Neural cell (in vitro differentiated cells): ENCODE data around the gene KITLG. TPM values are rescaled to one million over a fixed set of nuclear protein-coding genes. Genes with fewer than 3 reads are reported as not detected.

ENCODE experiments used
- H2AFZ ChIP-seq: fragments of 200-600, 300-800 bp; sonication (generic), shearing (Covaris generic); 2 replicates; pipeline ENCODE4 v1.6.0; 2014; ENCODE audit warnings: low read depth, mild to moderate bottlenecking, antibody characterized with exemption, low read length, moderate library complexity
- H3F3A ChIP-seq: fragments of 200-600 bp; shearing (Covaris generic); 2 replicates; pipeline ENCODE4 v1.6.1; 2016; ENCODE audit warnings: mild to moderate bottlenecking, moderate library complexity, mixed read lengths, antibody characterized with exemption, low read length; ENCODE audit not compliant: insufficient read depth, poor library complexity, severe bottlenecking
- H3K27ac ChIP-seq: fragments of 200-600, 300-800 bp; sonication (generic), shearing (Covaris generic); 2 replicates; pipeline ENCODE4 v1.5.1; 2014; ENCODE audit warnings: mild to moderate bottlenecking, low read length, moderate library complexity
- H3K27me3 ChIP-seq: fragments of 300-800, 200-600 bp; sonication (generic), shearing (Covaris generic); 2 replicates; pipeline ENCODE4 v1.6.0; 2014; ENCODE audit warnings: mild to moderate bottlenecking, low read depth, low read length, moderate library complexity; ENCODE audit not compliant: insufficient read depth
- H3K36me3 ChIP-seq: fragments of 300-800, 200-600 bp; sonication (generic), shearing (Covaris generic); 2 replicates; pipeline ENCODE4 v1.5.1; 2014; ENCODE audit warnings: mild to moderate bottlenecking, antibody characterized with exemption, low read length, moderate library complexity; ENCODE audit not compliant: insufficient read depth
- H3K4me2 ChIP-seq: fragments of 300-800, 200-600 bp; sonication (generic), shearing (Covaris generic); 2 replicates; pipeline ENCODE4 v1.6.0; 2014; ENCODE audit warnings: mild to moderate bottlenecking, low read length
- H3K4me3 ChIP-seq: fragments of 300-800, 200-600 bp; sonication (generic), shearing (Covaris generic); 2 replicates; pipeline ENCODE4 v1.5.1; 2014; ENCODE audit warnings: mild to moderate bottlenecking, low read length, moderate library complexity
- H3K79me2 ChIP-seq: fragments of 200-600 bp; shearing (Covaris generic); replicated peaks from 2 replicates; pipeline ENCODE4 v1.6.0; 2014; ENCODE audit warnings: mild to moderate bottlenecking, low read length, moderate library complexity; ENCODE audit not compliant: insufficient read depth
- H3K9ac ChIP-seq: fragments of 300-800, 200-600 bp; sonication (generic), shearing (Covaris generic); 2 replicates; pipeline ENCODE4 v1.6.1; 2016; ENCODE audit warnings: mild to moderate bottlenecking, low read length, mixed read lengths
- H3K9me2 ChIP-seq: fragments of 200-600 bp; shearing (Covaris generic); 2 replicates; pipeline ENCODE4 v1.6.1; 2016; ENCODE audit warnings: mild to moderate bottlenecking, low read length, mixed read lengths; ENCODE audit not compliant: insufficient read depth
- H3K9me3 ChIP-seq: fragments of 200-600, 300-800 bp; sonication (generic), shearing (Covaris generic); 2 replicates; pipeline ENCODE4 v1.6.1; 2016; ENCODE audit warnings: mild to moderate bottlenecking, mixed run types, low read length, moderate library complexity, mixed read lengths
- H4K20me1 ChIP-seq: fragments of 200-600 bp; shearing (Covaris generic); 2 replicates; pipeline ENCODE4 v1.6.1; 2016; ENCODE audit warnings: mild to moderate bottlenecking, mixed run types; ENCODE audit not compliant: insufficient read depth
- CTCF ChIP-seq: fragments of 450-650 bp; IDR thresholded peaks from 2 replicates; pipeline ENCODE4 v1.5.1; 2014; ENCODE audit warnings: antibody characterized with exemption, mild to moderate bottlenecking, moderate library complexity; ENCODE audit not compliant: poor library complexity, severe bottlenecking
- EP300 ChIP-seq: fragments of 450-650 bp; conservative IDR thresholded peaks from 2 replicates; pipeline ENCODE4 v1.6.1; 2014; ENCODE audit warnings: antibody characterized with exemption, mild to moderate bottlenecking, moderate library complexity; ENCODE audit not compliant: poor library complexity, severe bottlenecking
- EZH2 ChIP-seq: fragments of 200-600, 300-800 bp; shearing (Covaris generic), sonication (generic); IDR thresholded peaks from 2 replicates; pipeline ENCODE4 v1.6.1; 2014; ENCODE audit warnings: antibody characterized with exemption, low read length, borderline replicate concordance, mild to moderate bottlenecking; ENCODE audit not compliant: insufficient read depth, poor library complexity, severe bottlenecking
- MXI1 ChIP-seq: fragments of 450-650 bp; conservative IDR thresholded peaks from 2 replicates; pipeline ENCODE4 v1.6.1; 2014; ENCODE audit warnings: antibody characterized with exemption, mild to moderate bottlenecking; ENCODE audit not compliant: poor library complexity, severe bottlenecking
- POLR2AphosphoS5 ChIP-seq: IDR thresholded peaks from 2 replicates; pipeline ENCODE4 v1.6.1; 2012
- RAD21 ChIP-seq: fragments of 450-650 bp; conservative IDR thresholded peaks from 2 replicates; pipeline ENCODE4 v1.6.1; 2014; ENCODE audit warnings: antibody characterized with exemption, mild to moderate bottlenecking, moderate library complexity
- REST ChIP-seq: IDR thresholded peaks from 2 replicates; pipeline ENCODE4 v1.6.1; 2012; ENCODE audit warnings: borderline replicate concordance
- SMC3 ChIP-seq: fragments of 450-650 bp; conservative IDR thresholded peaks from 2 replicates; pipeline ENCODE4 v1.6.1; 2014; ENCODE audit warnings: antibody characterized with exemption, mild to moderate bottlenecking, moderate library complexity; ENCODE audit not compliant: poor library complexity
- TAF1 ChIP-seq: IDR thresholded peaks from 2 replicates; pipeline ENCODE4 v1.6.1; 2012; ENCODE audit warnings: low read depth
- polyA plus RNA-seq: library from polyadenylated mRNA; depleted of rRNA; stranded (reverse); fragments of >200 nt; gene quantifications from 2 replicates; pipeline ENCODE4 v1.2.3, GENCODE V29; 2014

The KITLG gene
- polyA plus RNA-seq, 1 donor from 2014 or later: 6.2 TPM

GRCh38 chr12:88562846-88563582, 17.3 kb downstream of the KITLG start:
- H3K9me3 ChIP-seq: no peaks in the 10 kb centered on the region
- no peaks in the 10 kb centered on the region for H3K9me2 ChIP-seq
- H3K27me3 ChIP-seq: no peaks in the 10 kb centered on the region
- no peaks in the 10 kb centered on the region for H3K36me3 ChIP-seq
- H3K9ac ChIP-seq: no peak overlapping the region
- no peak overlapping the region for H3K4me2 ChIP-seq
- no peak overlapping the region for H3K4me3 ChIP-seq
- no peak for TF ChIP-seq REST
- TF ChIP-seq CTCF: no peak
- no peak for TF ChIP-seq RAD21
- TF ChIP-seq EP300: no peak
- TF ChIP-seq MXI1: no peak
- H3F3A ChIP-seq: no peaks in the 10 kb centered on the region
- H2AFZ ChIP-seq: no peak overlapping the region
- H3K27ac ChIP-seq: no peak overlapping the region
- no peaks in the 10 kb centered on the region for H3K79me2 ChIP-seq
- no peaks in the 10 kb centered on the region for H4K20me1 ChIP-seq

GRCh38 chr12:88562151-88562550, 18.1 kb downstream of the KITLG start:
- H3K36me3 ChIP-seq: no peaks in the 10 kb centered on the region
- no peaks in the 10 kb centered on the region for H3K27me3 ChIP-seq
- no peaks in the 10 kb centered on the region for H3K79me2 ChIP-seq
- no peak overlapping the region for H3K4me3 ChIP-seq
- H3K4me2 ChIP-seq: no peak overlapping the region
- H3K9me2 ChIP-seq: no peaks in the 10 kb centered on the region
- no peak overlapping the region for H3K9ac ChIP-seq
- H4K20me1 ChIP-seq: no peaks in the 10 kb centered on the region
- H3K27ac ChIP-seq: no peak overlapping the region
- no peak overlapping the region for H2AFZ ChIP-seq
- no peaks in the 10 kb centered on the region for H3F3A ChIP-seq
- H3K9me3 ChIP-seq: no peaks in the 10 kb centered on the region
- no peak for TF ChIP-seq RAD21
- no peak for TF ChIP-seq POLR2AphosphoS5
- no peak for TF ChIP-seq EZH2
- no peak for TF ChIP-seq CTCF
- no peak for TF ChIP-seq REST
- TF ChIP-seq MXI1: no peak
- TF ChIP-seq EP300: no peak
- TF ChIP-seq TAF1: no peak
- no peak for TF ChIP-seq SMC3
